ENCODE measurements around the gene LARGE2.

LARGE2 gene

DNA sequence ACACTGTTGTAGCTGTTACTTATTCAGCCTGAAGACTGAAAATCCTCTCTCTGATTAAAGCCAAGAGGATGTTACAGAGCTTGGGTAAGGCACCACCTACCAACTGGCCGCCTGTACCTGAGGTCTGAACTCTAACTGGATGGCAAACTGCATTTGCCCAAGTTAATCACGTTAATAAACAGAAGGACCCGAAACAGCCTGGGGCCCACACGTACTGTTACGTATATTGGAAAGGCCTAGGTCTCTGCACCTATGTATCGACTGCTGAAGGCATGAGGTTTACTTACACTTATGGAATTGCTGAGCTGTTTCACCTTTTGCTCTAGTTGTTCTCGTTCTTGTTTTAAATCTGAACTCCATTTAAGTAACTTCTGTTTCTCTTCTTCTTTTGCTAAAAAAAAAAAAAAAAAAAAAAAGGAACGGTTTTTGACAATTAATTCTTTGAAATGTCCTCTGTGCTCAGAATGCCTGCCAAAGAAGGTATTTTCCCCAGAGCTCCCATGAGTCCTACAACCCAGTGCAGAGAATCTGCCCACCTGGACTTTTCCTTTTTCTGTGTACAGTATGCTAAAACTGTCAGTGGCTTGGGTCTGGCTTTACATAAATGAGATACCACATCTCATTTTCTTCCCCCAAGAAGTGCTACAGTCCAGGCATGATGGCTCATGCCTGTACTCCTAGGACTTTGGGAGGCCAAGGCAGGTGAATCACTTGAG lies 13.1 kb downstream of the LARGE2 start:
- CTCF ChIA-PET = interaction anchor here (4.0 kb wide), 1 partner anchor 30 kb away, joined by 23 read pairs; no protein-coding TSS in a partner anchor
- DNase-seq (ENCODE audit: extremely low spot score) = no peak
- TF ChIP-seq, protein P1, sequence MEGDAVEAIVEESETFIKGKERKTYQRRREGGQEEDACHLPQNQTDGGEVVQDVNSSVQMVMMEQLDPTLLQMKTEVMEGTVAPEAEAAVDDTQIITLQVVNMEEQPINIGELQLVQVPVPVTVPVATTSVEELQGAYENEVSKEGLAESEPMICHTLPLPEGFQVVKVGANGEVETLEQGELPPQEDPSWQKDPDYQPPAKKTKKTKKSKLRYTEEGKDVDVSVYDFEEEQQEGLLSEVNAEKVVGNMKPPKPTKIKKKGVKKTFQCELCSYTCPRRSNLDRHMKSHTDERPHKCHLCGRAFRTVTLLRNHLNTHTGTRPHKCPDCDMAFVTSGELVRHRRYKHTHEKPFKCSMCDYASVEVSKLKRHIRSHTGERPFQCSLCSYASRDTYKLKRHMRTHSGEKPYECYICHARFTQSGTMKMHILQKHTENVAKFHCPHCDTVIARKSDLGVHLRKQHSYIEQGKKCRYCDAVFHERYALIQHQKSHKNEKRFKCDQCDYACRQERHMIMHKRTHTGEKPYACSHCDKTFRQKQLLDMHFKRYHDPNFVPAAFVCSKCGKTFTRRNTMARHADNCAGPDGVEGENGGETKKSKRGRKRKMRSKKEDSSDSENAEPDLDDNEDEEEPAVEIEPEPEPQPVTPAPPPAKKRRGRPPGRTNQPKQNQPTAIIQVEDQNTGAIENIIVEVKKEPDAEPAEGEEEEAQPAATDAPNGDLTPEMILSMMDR (IDR thresholded peaks at IDR 0.05; ENCODE audit: control extremely low read depth, extremely low read depth, low read depth, missing control alignments) = no peak
- POLR2A ChIA-PET = interaction anchor here (0.6 to 0.7 kb wide), 2 partner anchors 12 to 1904 kb away, joined by 5 read pairs; no protein-coding TSS in a partner anchor

DNA sequence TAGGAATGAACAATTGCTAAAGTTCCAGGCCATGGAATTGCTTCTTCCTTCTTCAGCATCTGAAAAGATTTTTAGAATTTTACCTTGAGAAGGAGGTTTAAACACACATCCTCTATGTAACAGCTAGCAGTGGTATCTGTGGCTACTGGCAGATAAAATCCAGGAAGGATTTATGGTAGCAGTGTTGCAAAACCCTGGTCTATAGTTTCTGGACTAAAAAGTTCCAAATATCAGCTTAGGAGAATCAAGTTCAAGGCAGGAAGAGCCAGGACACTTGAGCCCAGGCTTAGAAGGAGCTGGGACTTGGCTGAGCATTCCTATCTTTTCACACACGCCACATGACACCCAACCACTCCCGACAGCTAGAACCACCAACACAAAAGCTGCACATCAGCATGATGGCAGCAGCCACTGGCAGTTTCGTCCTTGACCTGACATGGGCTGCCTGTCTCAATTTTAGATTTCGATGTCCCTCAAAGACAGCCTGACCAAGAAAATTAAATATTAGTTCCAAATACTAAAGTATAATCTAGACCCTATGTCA lies 14.1 kb downstream of the LARGE2 start:
- CTCF ChIA-PET = interaction anchor here (0.8 to 4.0 kb wide), 3 partner anchors 10 to 29 kb away, joined by 3 to 23 read pairs (median 4); no protein-coding TSS in a partner anchor
- no peak for DNase-seq (ENCODE audit: extremely low spot score)
- POLR2A ChIA-PET = no interaction called here

DNA sequence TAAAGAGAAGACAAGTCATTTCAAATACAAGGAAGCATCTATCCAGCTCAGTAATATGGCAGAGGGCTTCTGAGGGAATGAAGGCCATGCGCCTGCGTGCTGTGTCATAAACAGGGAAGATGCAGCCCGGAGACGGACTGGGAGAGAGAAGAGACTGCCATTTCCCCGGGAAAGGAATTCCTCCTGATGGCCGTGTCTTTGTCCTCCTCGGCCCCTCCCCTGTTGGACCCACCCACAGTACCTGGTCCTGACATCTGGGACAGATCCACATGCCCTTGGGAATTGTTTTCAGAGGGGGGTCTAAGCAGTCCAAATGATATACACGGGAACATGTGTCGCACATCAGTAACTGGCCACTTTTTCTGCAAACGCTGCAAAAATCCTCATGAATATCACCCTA lies 15.5 kb downstream of the LARGE2 start:
- CTCF ChIA-PET = interaction anchor here (1.0 to 1.2 kb wide), 2 partner anchors 14 to 27 kb away, joined by 3 to 5 read pairs; no protein-coding TSS in a partner anchor
- POLR2A ChIA-PET = no interaction called here
- no peak for DNase-seq (ENCODE audit: extremely low spot score)
- TF ChIP-seq, protein P1 (IDR thresholded peaks at IDR 0.05; ENCODE audit: control extremely low read depth, extremely low read depth, low read depth, missing control alignments) = no peak

More for the DNA sequence above, 14.1 kb downstream of the LARGE2 start:
- TF ChIP-seq, protein P1 (IDR thresholded peaks at IDR 0.05; ENCODE audit: control extremely low read depth, extremely low read depth, low read depth, missing control alignments) = no peak

DNA sequence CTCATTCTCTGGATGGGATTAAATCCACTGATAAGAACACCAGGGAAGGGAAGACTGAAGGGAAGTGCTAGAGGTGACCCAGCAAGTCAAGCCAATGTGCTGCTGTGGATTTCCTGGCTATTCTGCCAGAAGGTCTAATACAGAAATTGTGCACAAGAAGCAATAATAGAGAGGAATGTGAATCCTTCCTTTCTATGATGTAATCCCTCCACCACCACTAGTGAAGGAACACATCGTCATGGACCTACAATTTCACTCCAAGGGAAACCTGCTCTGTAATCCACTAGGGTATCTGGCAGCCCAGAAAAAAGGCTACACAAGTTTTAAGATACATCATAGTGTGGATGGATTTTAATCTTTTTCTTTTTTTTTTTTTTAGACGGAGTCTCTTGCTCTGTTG lies 17.4 kb downstream of the LARGE2 start:
- CTCF ChIA-PET = interaction anchor here (1.3 to 14.3 kb wide), 2 partner anchors 9 to 25 kb away, joined by 3 to 129 read pairs; no protein-coding TSS in a partner anchor
- POLR2A ChIA-PET = no interaction called here
- DNase-seq (ENCODE audit: extremely low spot score) = no peak
- TF ChIP-seq, protein P1 (IDR thresholded peaks at IDR 0.05; ENCODE audit: control extremely low read depth, extremely low read depth, low read depth, missing control alignments) = no peak

DNA sequence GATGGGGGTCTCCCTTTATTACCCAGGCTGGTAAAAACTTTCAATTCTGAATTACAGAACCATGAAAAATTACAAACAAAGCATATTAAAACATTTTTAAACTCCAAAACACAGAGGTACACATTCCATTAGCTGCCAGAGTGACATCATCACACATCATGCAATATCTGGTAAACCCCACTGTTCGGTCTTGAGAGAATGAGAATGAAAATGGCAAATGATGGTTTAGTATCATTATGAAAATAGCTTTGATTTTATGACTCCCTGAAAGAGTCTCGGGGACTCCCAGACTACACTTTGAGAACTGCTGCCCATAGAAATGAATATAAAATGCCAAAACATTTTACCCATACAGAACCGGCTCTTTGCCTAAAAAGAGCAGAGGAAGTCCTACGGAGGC lies 18.8 kb downstream of the LARGE2 start:
- ChIA-PET POLR2A (no interaction called here), CTCF (interaction anchor here (1.1 to 14.3 kb wide), 2 partner anchors 9 to 24 kb away, joined by 3 to 129 read pairs; no protein-coding TSS in a partner anchor)
- TF ChIP-seq, protein P1 (IDR thresholded peaks at IDR 0.05; ENCODE audit: control extremely low read depth, extremely low read depth, low read depth, missing control alignments) = no peak
- DNase-seq (ENCODE audit: extremely low spot score) = no peak

DNA sequence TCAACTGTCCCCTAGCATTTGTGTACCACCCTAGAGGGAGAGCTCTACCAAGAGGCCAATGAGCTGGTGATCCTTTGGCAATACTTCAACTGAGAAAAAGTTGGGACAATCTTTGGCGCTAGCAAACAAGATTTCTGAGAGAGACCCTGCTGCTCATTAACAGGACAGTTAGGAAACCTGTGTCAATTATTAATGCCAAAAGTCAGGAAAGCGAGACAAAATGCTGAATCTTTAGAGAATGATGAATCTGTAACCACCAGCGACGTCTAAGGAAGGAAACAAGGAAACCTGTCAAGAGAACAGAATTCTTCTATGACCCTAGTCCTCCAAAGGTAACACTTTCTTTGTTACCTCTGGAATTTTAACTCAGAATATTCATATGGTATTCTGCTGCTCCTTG lies 19.9 kb downstream of the LARGE2 start:
- TF ChIP-seq, protein P1 (IDR thresholded peaks at IDR 0.05; ENCODE audit: control extremely low read depth, extremely low read depth, low read depth, missing control alignments) = no peak
- CTCF ChIA-PET = interaction anchor here (1.1 to 14.3 kb wide), 2 partner anchors 23 to 89 kb away, joined by 3 to 129 read pairs; no protein-coding TSS in a partner anchor
- no peak for DNase-seq (ENCODE audit: extremely low spot score)
- POLR2A ChIA-PET = interaction anchor here (0.7 kb wide), 1 partner anchor 762 kb away, joined by 8 read pairs; no protein-coding TSS in a partner anchor
